AG04449 (cell line): ENCODE data around the gene ISX.
"Not testable (repeated sequence)": the region's sequence is repeated elsewhere in the genome, so short reads cannot be mapped to it uniquely, and the experiment has no call there.

Experiments used
- CTCF ChIA-PET: fragments of 350-600 bp; formaldehyde crosslinking; extraction: SDS; loops from one replicate; lab custom pipeline; 2021; ENCODE audit warnings: antibody characterized with exemption; lab: Yijun Ruan, JAX
- POLR2A ChIA-PET: fragments of 400-600, 350-600 bp; formaldehyde crosslinking; extraction: SDS; loops from one replicate; lab custom pipeline; 2020; ENCODE audit warnings: antibody characterized with exemption, inconsistent platforms; lab: Yijun Ruan, JAX
- DNase-seq: peaks from one replicate; pipeline ENCODE4 v3.0.0-alpha.2; 2010; ENCODE audit warnings: low read depth, low spot score
- H3K4me3 ChIP-seq: 2 replicates; pipeline ENCODE4 v1.5.1; 2011; ENCODE audit warnings: low read depth, mild to moderate bottlenecking, control low read depth, low read length
- CTCF ChIP-seq: IDR thresholded peaks from one replicate; pipeline ENCODE4 v1.5.1; 2011; ENCODE audit warnings: mild to moderate bottlenecking, moderate library complexity, low read length, control low read depth, inconsistent platforms; ENCODE audit not compliant: insufficient read depth; ENCODE audit errors: missing control alignments

The ISX gene

DNA sequence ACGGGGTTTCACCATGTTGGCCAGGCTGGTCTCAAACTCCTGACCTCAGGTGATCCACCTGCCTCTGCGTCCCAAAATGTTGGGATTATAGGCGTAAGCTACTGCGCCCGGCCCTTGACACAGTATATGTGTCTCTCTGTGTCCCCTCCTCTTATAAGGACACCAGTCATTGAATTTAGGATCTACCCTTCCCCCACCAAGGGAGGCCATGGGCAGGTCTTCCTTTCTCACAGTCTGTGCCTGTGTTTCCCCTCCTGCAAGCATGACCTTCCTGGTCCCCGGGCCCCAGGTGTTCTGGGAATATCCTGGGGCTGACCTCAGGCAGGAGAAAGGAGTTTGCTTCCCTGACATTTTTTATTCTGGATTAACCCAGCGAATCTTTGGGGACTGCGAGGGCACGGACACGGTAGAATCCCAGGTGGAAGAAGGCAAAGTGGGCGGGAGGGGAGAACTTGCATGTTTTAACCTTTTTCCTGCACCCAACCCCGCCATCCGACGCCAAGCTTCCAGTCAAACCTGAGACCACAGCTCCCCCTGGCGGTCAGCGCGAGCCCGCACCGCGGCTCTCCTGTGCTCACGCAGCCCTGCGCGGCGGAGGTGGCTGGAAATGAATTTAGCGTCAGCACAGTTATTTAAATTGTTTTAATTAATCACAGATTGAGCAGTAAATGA lies 42.1 kb upstream of the ISX start:
- TF ChIP-seq CTCF: peak; percentile 92
- H3K4me3 ChIP-seq: no peak overlapping the region
- no peak for DNase-seq
- ChIA-PET POLR2A (interaction anchor here (0.7 to 1.3 kb wide), 2 partner anchors 109 to 177 kb away, joined by 3 to 5 read pairs; no protein-coding TSS in a partner anchor), CTCF (interaction anchor here (0.5 to 2.5 kb wide), 20 partner anchors 9 to 1103 kb away, joined by 3 to 24 read pairs (median 3); no protein-coding TSS in a partner anchor)

DNA sequence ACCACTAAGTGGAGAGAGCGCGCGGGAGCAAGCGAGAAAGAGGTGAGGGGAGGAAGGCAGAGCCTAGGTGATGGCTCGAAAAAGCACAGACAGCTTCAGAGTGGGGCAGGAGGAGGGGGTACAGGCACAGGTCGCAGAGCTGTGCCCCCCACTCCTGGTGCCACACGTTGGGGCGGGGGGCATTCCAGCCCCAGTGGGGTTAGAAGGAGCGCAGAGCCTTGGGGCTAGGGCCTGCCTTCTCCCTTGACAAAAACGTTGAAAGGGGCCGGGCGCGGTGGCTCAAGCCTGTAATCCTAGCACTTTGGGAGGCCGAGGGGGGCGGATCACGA lies 41.6 kb upstream of the ISX start:
- ChIA-PET POLR2A (interaction anchor here (0.7 to 1.3 kb wide), 2 partner anchors 110 to 177 kb away, joined by 3 to 5 read pairs; no protein-coding TSS in a partner anchor), CTCF (interaction anchor here (0.7 to 2.5 kb wide), 14 partner anchors 8 to 1103 kb away, joined by 3 to 24 read pairs (median 3); no protein-coding TSS in a partner anchor)
- DNase-seq: no peak
- H3K4me3 ChIP-seq: no peak overlapping the region
- no peak for TF ChIP-seq CTCF

- CTCF ChIA-PET: not testable (repeated sequence)
Measured at GRCh38 chr22:35030112-35030511, 35.8 kb upstream of the ISX start.

GRCh38 chr22:35032571-35032970 lies 33.4 kb upstream of the ISX start:
- no peak for DNase-seq
- POLR2A ChIA-PET: no interaction called here
- no peak overlapping the region for H3K4me3 ChIP-seq
- TF ChIP-seq CTCF: no peak
- CTCF ChIA-PET: interaction anchor here (1.1 to 2.0 kb wide), 3 partner anchors 8 to 618 kb away, joined by 3 to 7 read pairs (median 5); no protein-coding TSS in a partner anchor

More at GRCh38 chr22:35030112-35030511, 35.8 kb upstream of the ISX start:
- DNase-seq, H3K4me3 ChIP-seq, POLR2A ChIA-PET: not testable (repeated sequence)

GRCh38 chr22:35033635-35034296 lies 32.2 kb upstream of the ISX start:
- DNase-seq: no peak
- ChIA-PET CTCF (interaction anchor here (2.6 kb wide), 1 partner anchor 10 kb away, joined by 16 read pairs; no protein-coding TSS in a partner anchor), POLR2A (no interaction called here)
- no peak for TF ChIP-seq CTCF
- H3K4me3 ChIP-seq: no peak overlapping the region

DNA sequence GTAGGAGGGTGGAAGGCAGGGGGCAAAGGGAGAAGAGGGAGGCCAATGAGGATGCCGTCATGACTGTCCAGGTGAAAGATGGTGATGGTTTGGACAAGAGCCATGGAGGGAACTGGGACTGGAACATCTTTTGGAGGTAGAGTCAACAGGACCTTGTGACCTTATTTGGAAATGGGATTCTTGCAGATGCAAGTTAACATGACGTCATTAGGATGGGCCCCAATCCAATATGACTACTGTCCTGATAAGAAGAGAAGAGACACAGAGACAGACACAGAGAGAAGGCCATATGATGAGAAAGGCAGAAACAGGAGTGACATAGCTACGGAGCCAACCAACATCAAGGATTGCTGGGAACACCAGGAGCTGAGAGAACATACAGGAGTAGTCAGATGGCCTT lies 31.0 kb upstream of the ISX start:
- ChIA-PET CTCF (interaction anchor here (0.8 to 2.6 kb wide), 2 partner anchors 11 to 620 kb away, joined by 5 to 16 read pairs; no protein-coding TSS in a partner anchor), POLR2A (no interaction called here)
- H3K4me3 ChIP-seq: no peak overlapping the region
- no peak for TF ChIP-seq CTCF
- no peak for DNase-seq
